ENCODE measurements around the gene SFXN3.
A peak's percentile ranks its signal among the peaks of the same experiment; 100 is the strongest.

Gene SFXN3

DNA sequence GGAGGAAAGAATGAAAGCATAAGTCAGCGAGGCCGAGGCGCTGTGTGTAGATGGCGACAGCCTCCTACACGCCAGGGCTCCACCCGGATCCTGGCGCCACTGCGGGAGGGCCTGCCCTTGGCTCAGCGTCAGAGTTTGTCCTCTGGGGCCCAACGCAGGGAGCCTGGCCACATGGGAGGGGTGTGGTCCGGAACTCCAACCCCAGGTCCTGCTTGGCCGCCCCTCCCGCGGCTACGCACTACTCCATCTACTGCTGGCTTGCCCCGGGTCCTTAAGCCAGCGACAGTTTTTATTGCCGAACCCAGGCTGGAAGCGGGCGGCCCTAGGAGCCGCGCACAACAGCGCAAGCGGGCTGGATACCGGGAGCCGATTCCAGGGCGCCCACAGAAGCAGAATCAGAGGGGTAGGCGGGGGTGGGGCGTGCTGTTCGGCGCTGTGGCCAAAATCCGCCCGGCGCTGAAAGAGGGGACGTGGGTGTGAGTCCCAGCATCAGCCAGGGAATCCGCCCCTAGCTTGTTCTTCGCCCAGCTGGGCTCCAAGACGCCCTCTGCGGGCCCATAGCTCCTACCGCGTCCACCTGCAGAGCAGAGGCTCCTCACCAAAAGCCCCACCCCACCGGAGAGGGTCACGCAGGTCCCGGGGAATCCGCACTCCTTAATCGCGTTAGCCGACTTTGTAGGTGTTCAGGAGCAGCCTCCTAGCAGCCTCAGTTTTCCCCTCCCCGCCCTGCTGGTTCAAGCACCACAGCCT lies 35.3 kb downstream of the SFXN3 start:
- in situ Hi-C loops (cut with MboI; ENCODE audit: low sequenced_read_pairs, unreplicated experiment) = no loop called here
- DNase-seq (ENCODE audit: low spot score) = peak; percentile 81
- TF ChIP-seq, protein P1, sequence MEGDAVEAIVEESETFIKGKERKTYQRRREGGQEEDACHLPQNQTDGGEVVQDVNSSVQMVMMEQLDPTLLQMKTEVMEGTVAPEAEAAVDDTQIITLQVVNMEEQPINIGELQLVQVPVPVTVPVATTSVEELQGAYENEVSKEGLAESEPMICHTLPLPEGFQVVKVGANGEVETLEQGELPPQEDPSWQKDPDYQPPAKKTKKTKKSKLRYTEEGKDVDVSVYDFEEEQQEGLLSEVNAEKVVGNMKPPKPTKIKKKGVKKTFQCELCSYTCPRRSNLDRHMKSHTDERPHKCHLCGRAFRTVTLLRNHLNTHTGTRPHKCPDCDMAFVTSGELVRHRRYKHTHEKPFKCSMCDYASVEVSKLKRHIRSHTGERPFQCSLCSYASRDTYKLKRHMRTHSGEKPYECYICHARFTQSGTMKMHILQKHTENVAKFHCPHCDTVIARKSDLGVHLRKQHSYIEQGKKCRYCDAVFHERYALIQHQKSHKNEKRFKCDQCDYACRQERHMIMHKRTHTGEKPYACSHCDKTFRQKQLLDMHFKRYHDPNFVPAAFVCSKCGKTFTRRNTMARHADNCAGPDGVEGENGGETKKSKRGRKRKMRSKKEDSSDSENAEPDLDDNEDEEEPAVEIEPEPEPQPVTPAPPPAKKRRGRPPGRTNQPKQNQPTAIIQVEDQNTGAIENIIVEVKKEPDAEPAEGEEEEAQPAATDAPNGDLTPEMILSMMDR (IDR thresholded peaks at IDR 0.05; ENCODE audit: borderline replicate concordance, control extremely low read depth, extremely low read depth, insufficient read depth, missing control alignments) = peak; percentile 36

DNA sequence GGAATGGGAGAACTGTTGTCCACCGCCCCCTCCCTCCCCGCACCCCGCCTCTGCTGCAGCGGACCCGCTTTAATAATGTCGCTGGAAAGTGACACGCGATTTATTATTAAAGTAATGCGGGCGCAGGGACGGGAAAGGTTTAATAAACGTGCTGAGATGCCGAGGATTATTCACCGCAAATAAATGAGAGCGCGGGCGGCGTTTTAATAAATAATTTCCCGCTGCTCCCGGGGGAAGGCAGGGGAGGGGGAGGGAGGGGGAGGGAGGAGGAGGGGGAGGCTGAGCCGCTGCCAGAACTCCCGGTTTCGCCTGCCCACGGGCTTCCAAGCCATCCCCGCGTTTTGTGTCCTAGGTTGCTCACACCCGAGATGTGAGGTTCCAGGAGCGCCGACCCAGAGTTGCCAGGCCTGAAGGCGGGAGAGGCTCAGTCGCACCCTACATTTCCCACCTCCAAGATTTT lies 35.9 kb downstream of the SFXN3 start:
- in situ Hi-C loops (cut with MboI; ENCODE audit: low sequenced_read_pairs, unreplicated experiment) = no loop called here
- DNase-seq (ENCODE audit: low spot score) = peak; percentile 38
- TF ChIP-seq, protein P1 (IDR thresholded peaks at IDR 0.05; ENCODE audit: borderline replicate concordance, control extremely low read depth, extremely low read depth, insufficient read depth, missing control alignments) = no peak

DNA sequence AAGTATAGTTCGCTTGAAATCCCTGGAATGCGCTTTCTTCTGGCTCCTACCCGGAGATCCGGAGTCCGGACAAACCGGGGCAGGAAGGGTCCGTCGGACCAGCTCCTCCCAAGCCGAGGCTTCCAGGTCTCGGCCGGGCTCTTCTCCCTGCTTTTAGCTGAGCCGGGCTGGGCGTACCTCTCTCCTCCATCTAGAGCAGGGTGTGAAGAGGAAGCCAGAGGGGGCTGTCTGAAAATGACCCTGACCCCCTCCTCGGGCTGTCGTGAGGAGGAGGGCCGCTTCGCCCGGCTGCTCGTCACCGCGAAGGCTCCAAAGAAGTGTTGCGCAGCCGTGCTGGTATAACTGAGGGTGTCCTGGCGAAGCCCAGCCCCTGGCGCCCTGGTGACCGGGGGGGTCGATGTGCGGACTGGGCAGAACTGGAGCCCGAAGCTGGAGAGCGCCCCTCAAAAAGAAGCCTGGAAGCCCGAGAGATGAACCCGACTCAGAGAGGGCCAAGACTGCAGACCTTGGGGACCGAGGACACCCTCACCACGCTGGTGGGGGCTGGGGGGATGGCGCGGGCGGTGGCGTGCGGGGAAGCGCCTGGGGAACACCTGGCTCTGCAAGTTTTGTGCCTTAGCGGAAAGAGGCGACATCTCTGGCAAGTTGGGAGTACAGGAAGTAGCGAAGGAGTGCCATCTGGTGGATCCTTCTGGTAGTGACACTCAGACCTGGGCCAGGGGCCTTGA lies 36.5 kb downstream of the SFXN3 start:
- TF ChIP-seq, protein P1 (IDR thresholded peaks at IDR 0.05; ENCODE audit: borderline replicate concordance, control extremely low read depth, extremely low read depth, insufficient read depth, missing control alignments) = peak; percentile 86
- peak; percentile 86 for DNase-seq (ENCODE audit: low spot score)
- in situ Hi-C loops (cut with MboI; ENCODE audit: low sequenced_read_pairs, unreplicated experiment) = no loop called here

DNA sequence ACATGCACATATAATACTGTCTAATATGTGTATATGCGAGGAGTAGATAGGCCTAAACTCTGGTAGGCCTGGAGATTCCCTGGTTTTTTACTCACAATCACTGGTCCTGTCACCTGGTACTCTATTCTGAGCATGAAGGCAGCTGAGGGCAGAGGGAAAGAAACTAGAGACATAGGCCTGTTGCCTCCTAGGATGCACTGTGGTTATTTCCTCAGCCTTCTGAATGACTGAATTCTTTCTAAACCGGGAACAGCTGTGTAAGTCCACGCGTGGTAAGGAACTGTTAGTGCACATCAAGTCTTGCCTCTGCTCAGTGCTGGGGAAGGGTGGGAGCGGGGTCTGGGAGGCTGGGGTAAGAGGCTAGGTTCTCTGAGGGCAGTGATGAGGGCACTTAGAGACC lies 38.4 kb downstream of the SFXN3 start:
- TF ChIP-seq, protein P1 (IDR thresholded peaks at IDR 0.05; ENCODE audit: borderline replicate concordance, control extremely low read depth, extremely low read depth, insufficient read depth, missing control alignments) = no peak
- in situ Hi-C loops (cut with MboI; ENCODE audit: low sequenced_read_pairs, unreplicated experiment) = no loop called here
- DNase-seq (ENCODE audit: low spot score) = no peak

DNA sequence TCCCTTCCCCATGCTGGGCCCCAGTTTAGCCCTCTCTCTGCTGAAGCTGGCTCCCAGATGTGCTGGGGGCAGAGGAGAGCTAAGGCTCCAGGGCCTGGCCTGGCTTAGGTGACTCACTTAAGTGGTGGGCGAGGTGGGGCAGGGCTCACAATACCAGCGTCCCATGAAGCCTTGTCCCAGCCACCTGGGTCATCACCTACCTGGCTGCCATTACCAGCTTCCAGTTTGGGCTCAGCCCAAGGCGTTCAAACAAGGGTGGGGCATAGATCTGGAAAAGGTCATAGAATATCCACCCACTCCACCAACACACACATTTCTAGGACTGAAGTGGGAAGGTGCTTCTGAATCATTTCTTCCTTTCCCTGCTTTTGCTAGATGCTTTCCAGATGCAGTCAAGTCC lies 39.1 kb downstream of the SFXN3 start:
- TF ChIP-seq, protein P1 (IDR thresholded peaks at IDR 0.05; ENCODE audit: borderline replicate concordance, control extremely low read depth, extremely low read depth, insufficient read depth, missing control alignments) = no peak
- DNase-seq (ENCODE audit: low spot score) = no peak
- in situ Hi-C loops (cut with MboI; ENCODE audit: low sequenced_read_pairs, unreplicated experiment) = no loop called here

DNA sequence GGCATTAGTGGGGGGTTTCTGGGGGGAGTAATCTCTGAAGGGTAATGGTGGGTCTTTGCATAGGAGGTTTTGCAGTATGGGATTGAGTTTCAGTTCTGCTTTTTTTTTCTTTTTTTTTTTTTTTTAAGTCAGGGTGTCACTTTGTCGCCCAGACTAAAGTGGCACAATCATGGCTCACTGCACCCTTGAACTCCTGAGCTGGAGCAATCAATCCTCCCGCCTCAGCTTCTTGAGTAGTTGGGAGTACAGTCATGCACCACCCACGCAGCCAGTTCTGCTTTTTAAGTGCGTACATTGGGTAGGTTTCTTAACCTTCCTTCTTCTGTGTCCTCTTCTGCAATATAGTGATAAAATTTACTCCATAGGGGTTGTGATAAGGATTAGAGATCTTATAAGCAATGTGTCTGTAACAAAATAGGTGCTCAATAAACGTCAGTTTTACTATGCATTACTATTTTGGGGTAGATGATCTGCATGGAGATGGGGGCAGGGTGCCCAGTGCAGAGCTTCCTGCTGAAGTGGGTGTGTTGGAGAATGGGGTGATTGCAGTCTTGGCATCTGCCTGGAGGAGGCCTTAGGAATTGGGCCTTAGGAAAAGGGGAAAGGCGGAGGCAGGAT lies 40.3 kb downstream of the SFXN3 start:
- in situ Hi-C loops (cut with MboI; ENCODE audit: low sequenced_read_pairs, unreplicated experiment) = no loop called here
- TF ChIP-seq, protein P1 (IDR thresholded peaks at IDR 0.05; ENCODE audit: borderline replicate concordance, control extremely low read depth, extremely low read depth, insufficient read depth, missing control alignments) = no peak
- no peak for DNase-seq (ENCODE audit: low spot score)

Data from GM13976 (cell line).